ENCODE results near the gene SERPING1.

SERPING1 gene

DNA sequence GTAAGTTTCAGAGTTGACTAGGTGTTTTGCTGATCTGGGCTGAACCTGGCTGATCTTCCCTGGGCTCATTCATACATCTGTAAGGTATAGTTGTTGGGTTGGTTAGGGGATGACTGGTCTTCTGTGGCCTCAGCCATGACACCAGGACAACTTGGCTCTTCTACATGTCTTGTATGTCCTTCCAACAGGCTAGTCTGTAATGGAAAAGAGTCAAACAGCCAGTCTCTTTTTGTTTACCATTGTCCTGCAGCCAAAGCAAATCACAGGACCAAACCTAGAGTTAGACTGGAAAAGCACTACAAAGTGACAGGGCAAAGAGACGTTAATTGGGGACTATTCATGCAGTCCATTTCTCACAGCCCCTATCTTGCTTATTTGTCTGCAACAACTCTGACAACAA lies 17.8 kb downstream of the SERPING1 start:
- no peaks in the 10 kb centered on the region for H3K36me3 ChIP-seq (ENCODE audit: control insufficient read depth, insufficient read depth, low read length)
- H3K27ac ChIP-seq = no peak overlapping the region
- H3K4me3 ChIP-seq (ENCODE audit: low read depth, low read length) = no peak overlapping the region
- no peaks in the 10 kb centered on the region for H3K79me2 ChIP-seq
- H2AFZ ChIP-seq = no peak overlapping the region
- no peak overlapping the region for H3K9ac ChIP-seq
- no peak overlapping the region for H3K4me2 ChIP-seq (ENCODE audit: low read length)
- H3K9me3 ChIP-seq (ENCODE audit: control insufficient read depth, low read length) = no peaks in the 10 kb centered on the region
- H3K4me1 ChIP-seq = no peaks in the 10 kb centered on the region
- TF ChIP-seq, protein P1, sequence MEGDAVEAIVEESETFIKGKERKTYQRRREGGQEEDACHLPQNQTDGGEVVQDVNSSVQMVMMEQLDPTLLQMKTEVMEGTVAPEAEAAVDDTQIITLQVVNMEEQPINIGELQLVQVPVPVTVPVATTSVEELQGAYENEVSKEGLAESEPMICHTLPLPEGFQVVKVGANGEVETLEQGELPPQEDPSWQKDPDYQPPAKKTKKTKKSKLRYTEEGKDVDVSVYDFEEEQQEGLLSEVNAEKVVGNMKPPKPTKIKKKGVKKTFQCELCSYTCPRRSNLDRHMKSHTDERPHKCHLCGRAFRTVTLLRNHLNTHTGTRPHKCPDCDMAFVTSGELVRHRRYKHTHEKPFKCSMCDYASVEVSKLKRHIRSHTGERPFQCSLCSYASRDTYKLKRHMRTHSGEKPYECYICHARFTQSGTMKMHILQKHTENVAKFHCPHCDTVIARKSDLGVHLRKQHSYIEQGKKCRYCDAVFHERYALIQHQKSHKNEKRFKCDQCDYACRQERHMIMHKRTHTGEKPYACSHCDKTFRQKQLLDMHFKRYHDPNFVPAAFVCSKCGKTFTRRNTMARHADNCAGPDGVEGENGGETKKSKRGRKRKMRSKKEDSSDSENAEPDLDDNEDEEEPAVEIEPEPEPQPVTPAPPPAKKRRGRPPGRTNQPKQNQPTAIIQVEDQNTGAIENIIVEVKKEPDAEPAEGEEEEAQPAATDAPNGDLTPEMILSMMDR (IDR thresholded peaks at IDR 0.05) = no peak
- H3K27me3 ChIP-seq (ENCODE audit: control insufficient read depth, insufficient read depth, low read length) = no peaks in the 10 kb centered on the region

DNA sequence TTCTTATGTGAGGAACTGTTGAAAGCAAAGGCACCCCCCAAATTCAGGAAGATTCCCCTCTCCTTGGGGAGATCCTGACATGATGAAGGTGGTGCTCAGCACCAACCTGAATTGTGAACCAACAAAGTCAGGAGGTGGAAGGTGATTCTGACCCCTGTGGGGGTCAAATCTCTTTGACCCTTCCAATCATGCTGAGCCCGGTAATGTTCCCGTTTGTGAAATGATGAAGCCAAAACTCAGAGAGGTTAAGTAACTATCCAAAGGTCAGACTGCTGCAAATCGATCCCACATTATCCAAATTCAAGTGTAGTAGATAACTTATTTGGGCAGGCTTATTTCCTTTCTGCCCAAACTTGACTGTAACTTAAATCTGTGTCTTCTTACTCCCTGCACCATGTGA lies 19.1 kb downstream of the SERPING1 start:
- H3K27me3 ChIP-seq (ENCODE audit: control insufficient read depth, insufficient read depth, low read length) = no peaks in the 10 kb centered on the region
- no peak overlapping the region for H2AFZ ChIP-seq
- H3K27ac ChIP-seq = no peak overlapping the region
- H3K79me2 ChIP-seq = no peaks in the 10 kb centered on the region
- no peak overlapping the region for H3K9ac ChIP-seq
- H3K4me1 ChIP-seq = no peaks in the 10 kb centered on the region
- no peak overlapping the region for H3K4me3 ChIP-seq (ENCODE audit: low read depth, low read length)
- TF ChIP-seq, protein P1 (IDR thresholded peaks at IDR 0.05) = no peak
- no peaks in the 10 kb centered on the region for H3K9me3 ChIP-seq (ENCODE audit: control insufficient read depth, low read length)
- H3K36me3 ChIP-seq (ENCODE audit: control insufficient read depth, insufficient read depth, low read length) = no peaks in the 10 kb centered on the region
- H3K4me2 ChIP-seq (ENCODE audit: low read length) = no peak overlapping the region

DNA sequence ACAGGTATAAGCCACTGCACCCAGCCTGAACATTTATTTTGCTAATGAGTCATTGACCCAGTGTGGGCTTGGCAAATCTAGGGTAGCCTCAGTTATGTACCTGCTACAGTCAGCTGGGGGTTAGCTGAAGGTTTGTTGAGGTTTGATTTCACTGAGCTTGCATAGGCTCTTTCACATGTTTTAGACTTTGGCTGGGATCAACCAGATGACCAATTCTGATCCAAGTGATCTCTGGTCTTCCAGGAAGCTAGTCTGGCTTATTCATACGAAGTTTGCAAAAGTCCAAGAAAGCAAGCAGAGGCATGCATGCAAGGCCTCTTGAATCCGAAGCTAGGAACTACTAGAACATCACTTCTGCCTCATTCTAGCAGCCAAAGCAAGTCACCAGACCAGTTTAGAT lies 21.0 kb downstream of the SERPING1 start:
- H3K27me3 ChIP-seq (ENCODE audit: control insufficient read depth, insufficient read depth, low read length) = no peaks in the 10 kb centered on the region
- H3K79me2 ChIP-seq = no peaks in the 10 kb centered on the region
- no peak overlapping the region for H3K4me3 ChIP-seq (ENCODE audit: low read depth, low read length)
- H3K27ac ChIP-seq = no peak overlapping the region
- no peak overlapping the region for H3K4me2 ChIP-seq (ENCODE audit: low read length)
- no peaks in the 10 kb centered on the region for H3K9me3 ChIP-seq (ENCODE audit: control insufficient read depth, low read length)
- no peak overlapping the region for H3K9ac ChIP-seq
- no peaks in the 10 kb centered on the region for H3K4me1 ChIP-seq
- no peaks in the 10 kb centered on the region for H3K36me3 ChIP-seq (ENCODE audit: control insufficient read depth, insufficient read depth, low read length)
- TF ChIP-seq, protein P1 (IDR thresholded peaks at IDR 0.05) = no peak
- H2AFZ ChIP-seq = no peak overlapping the region

DNA sequence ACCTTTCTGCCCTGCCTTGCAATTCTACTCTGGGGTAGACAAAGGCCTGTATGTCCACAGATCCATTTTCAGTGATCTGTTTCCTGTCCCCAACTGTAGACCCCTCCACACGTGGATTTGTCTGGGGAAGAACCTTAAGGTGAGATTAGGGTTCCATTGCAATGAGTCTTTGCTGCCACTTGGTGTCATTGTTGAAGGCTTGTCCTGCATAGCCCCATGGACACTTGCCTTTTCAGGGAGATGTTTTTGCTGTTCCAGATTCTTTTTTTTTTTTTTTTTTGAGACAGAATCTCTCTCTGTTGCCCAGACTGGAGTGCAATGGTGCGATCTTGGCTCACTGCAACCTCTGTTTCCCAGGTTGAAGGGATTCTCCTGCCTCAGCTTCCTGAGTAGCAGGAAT lies 21.8 kb downstream of the SERPING1 start:
- H3K9ac ChIP-seq = no peak overlapping the region
- no peaks in the 10 kb centered on the region for H3K4me1 ChIP-seq
- H3K27me3 ChIP-seq (ENCODE audit: control insufficient read depth, insufficient read depth, low read length) = no peaks in the 10 kb centered on the region
- H3K79me2 ChIP-seq = no peaks in the 10 kb centered on the region
- H3K4me2 ChIP-seq (ENCODE audit: low read length) = no peak overlapping the region
- H3K27ac ChIP-seq = no peak overlapping the region
- H3K9me3 ChIP-seq (ENCODE audit: control insufficient read depth, low read length) = no peaks in the 10 kb centered on the region
- no peaks in the 10 kb centered on the region for H3K36me3 ChIP-seq (ENCODE audit: control insufficient read depth, insufficient read depth, low read length)
- H2AFZ ChIP-seq = no peak overlapping the region
- TF ChIP-seq, protein P1 (IDR thresholded peaks at IDR 0.05) = no peak
- no peak overlapping the region for H3K4me3 ChIP-seq (ENCODE audit: low read depth, low read length)

DNA sequence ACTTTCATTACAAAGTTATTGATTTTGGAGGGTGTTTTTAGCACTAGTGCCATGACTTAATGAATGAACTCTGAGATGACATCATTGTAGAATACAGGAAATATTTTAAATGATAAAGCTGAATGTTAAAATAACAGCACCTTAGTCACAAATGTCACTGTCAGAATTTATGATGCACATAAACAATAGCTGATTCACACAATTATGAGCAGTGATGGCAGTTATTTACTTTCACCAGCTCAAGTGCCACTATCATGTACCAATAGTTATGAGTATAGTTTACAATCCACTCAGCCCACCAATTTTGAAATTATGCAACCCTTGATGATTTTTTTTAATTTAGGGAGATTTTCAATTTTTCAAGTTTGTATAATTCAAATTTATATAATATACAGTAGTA lies 23.0 kb downstream of the SERPING1 start:
- Histone ChIP-seq H3K4me3 (ENCODE audit: low read depth, low read length) (no peak overlapping the region), H3K9ac (no peak overlapping the region), H3K27ac (no peak overlapping the region), H2AFZ (no peak overlapping the region), H3K79me2 (no peaks in the 10 kb centered on the region), H3K36me3 (ENCODE audit: control insufficient read depth, insufficient read depth, low read length) (no peaks in the 10 kb centered on the region), H3K4me2 (ENCODE audit: low read length) (no peak overlapping the region), H3K4me1 (no peaks in the 10 kb centered on the region), H3K9me3 (ENCODE audit: control insufficient read depth, low read length) (no peaks in the 10 kb centered on the region), H3K27me3 (ENCODE audit: control insufficient read depth, insufficient read depth, low read length) (no peaks in the 10 kb centered on the region)
- TF ChIP-seq, protein P1 (IDR thresholded peaks at IDR 0.05) = no peak
